ENCODE data around the gene PPM1H. TPM values are rescaled to one million over a fixed set of nuclear protein-coding genes. Genes with fewer than 3 reads are reported as not detected.

Gene PPM1H
- total RNA-seq, 4 donors from 2014 or later = 1.5 to 2.7 (median 2.3) TPM

DNA sequence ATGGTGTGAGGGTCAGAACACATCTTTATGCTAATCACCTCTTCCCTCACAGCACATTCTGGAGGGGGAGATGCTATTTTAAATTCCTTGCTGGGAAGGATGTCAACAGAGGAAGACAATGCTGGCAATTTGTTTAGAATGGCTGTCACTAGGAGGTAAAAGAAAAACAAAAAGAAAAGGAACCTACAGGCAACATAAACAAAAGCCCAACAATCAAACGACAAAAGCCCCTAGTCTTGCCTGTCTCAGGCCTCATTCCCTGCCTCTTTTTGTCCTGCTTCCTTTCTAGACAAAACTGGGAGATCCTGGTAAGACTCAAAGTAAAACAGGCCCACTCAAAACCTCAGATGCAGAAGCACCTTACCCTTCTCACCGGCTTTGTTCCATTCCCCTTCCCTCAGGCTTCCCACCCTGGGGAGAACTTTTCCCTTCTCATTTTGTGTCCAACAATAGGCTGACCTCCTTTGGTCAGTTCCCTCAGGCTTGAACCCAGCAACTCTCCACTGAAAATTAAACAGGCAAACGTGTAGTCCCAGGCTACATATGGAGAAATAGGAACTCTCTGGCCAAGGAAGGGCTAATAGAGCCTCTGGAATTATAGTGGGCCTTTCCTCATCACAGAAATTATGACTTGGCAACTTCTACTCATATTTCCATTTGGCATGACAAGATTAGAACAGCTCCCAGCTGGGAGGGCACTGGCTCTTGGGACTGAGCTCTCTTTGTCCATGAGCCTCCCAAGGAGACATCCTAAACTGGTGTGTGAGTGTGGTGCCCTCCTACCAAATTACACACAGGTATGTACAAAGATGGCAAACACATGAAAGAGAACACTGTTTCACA is 275.3 kb downstream of the PPM1H start:
- TF ChIP-seq, protein P1, sequence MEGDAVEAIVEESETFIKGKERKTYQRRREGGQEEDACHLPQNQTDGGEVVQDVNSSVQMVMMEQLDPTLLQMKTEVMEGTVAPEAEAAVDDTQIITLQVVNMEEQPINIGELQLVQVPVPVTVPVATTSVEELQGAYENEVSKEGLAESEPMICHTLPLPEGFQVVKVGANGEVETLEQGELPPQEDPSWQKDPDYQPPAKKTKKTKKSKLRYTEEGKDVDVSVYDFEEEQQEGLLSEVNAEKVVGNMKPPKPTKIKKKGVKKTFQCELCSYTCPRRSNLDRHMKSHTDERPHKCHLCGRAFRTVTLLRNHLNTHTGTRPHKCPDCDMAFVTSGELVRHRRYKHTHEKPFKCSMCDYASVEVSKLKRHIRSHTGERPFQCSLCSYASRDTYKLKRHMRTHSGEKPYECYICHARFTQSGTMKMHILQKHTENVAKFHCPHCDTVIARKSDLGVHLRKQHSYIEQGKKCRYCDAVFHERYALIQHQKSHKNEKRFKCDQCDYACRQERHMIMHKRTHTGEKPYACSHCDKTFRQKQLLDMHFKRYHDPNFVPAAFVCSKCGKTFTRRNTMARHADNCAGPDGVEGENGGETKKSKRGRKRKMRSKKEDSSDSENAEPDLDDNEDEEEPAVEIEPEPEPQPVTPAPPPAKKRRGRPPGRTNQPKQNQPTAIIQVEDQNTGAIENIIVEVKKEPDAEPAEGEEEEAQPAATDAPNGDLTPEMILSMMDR (IDR thresholded peaks at IDR 0.05; ENCODE audit: low read depth) = no peak

DNA sequence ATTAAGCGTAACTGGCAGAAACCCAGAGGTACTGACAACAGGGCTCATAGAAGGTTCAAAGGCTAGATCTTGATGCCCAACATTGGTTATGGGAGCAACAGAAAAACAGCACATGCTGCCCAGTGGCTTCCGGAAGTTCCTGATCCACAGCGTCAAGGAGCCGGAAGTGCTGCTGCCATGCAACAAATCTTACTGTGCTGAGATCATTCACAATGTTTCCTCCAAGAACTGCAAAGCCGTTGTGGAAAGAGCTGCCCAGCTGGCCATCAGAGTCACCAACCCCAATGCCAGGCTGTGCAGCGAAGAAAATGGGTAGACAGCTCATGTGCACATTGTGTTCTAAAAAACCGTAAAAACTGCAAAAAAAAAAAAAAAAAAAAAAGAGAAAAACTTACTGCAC is 276.0 kb downstream of the PPM1H start:
- TF ChIP-seq, protein P1 (IDR thresholded peaks at IDR 0.05; ENCODE audit: low read depth) = no peak

DNA sequence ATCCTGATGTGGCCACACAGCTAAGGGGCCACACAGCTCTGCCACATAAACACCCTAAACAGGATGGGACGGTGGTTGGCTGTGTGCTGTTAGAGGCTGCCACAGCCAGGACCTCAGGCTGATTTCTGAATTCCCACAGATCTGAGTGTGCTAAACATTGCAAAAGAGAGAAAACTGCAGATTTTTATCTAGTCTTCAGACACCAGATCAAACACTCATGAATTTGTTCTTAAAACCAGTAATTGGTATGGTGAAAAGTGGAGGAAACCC is 277.7 kb downstream of the PPM1H start:
- TF ChIP-seq, protein P1 (IDR thresholded peaks at IDR 0.05; ENCODE audit: low read depth) = no peak

DNA sequence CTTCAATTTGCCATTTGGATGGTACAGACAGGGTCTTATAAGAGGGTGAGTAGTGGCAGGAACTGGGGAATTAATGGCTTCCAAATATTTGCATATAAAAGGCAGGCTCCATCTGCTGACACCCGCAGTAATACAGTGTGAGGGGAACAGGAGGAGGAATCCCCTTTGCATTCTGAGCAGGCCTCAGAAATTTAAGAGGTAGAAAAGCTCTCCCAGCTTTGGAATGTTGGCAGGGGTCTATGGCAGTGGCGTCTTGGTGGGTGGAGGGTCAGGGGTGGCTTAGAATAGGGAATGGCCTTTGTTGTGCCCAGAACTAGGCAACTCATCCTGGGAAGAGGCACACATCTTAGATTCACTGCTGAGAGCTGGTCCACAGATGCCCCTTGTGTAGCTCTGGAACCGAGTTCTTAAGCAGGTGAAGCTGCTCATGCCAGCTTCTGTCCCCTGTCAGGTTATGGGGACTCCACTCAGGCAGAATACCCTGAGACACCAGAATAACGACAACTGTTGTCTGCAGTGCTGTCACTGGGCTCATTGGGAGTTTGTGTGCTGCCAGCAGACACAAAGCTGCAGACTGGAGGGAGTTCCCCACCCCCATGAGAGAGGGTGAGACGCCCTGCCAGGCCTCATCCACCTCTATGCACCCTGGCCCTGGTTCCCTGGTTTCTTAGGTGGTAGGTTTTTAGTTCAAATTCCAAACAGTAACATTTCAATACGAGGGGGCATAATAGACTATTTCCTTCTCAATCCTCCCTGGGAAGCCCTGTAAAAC is 278.2 kb downstream of the PPM1H start:
- TF ChIP-seq, protein P1 (IDR thresholded peaks at IDR 0.05; ENCODE audit: low read depth) = no peak

DNA sequence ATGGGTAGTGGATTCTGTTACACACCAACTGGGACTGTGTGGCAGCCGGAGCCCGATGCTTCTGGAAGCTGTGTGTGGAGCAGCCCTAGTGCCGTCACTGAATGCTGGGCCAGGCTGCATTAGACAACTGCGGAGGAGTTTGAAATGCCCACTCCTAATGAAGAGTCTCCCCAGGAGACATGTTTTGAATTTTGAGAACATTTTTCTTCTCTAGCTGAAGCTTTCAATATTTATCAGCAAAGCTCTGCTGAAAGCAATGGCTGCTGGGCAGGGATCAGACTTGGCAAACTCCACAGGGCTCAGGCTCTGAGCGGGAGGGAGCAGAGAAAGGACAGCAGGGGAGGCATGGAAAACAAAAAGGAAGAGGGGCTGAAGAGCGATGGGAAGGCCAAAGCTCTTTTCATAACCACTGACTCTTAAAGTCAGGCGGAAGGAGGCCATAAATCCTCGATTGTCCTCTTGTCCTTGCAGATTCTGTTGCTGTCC is 279.2 kb downstream of the PPM1H start:
- TF ChIP-seq, protein P1 (IDR thresholded peaks at IDR 0.05; ENCODE audit: low read depth) = no peak

DNA sequence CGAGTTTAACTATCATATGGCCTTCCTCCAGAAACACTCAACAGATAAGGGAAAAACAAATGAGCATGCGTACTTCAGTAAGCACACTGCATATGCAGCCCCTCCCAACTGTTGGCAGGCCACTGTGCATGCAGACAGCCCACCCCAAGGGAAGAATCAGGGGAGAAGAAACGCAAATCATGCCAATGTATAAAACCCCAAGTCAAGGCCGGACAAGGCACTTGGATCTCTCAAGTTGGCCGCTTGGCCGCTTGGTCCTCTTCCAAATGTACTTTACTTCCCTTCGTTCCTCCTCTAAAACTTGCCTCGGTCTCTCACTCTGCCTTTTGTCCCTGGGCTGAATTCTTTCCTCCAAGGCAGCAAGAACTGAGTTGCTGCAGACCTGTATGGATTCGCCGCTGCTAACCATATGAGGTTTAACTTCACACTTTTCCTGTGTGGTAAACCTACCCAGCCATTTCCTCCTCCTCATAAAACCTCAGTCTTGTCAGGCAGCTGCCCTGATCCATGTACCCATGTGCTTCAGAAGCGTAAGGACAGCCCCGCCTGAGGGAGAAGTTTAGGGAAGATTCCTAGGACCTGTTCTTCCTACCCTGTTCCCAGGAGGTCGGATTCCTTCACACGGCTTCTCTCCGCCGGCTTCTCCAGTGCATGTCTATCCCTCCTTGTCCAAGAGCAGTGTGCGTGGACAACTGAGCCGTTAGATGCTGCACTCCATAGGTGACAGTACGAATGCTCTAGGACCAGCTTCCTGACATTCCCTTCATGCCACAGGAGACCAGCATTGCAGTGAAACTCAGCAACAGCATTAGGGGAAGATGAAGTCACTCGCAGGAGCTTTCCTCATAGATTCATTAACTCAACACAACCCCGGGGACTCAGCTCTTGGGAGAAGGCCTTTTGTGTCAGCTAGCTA is 280.4 kb downstream of the PPM1H start:
- TF ChIP-seq, protein P1 (IDR thresholded peaks at IDR 0.05; ENCODE audit: low read depth) = no peak

Data from subcutaneous adipose tissue (tissue), 4 donors.